22Rv1 (cell line): ENCODE measurements around the gene ZNF385C.

Experiments used
- ZFX ChIP-seq: fragments of 450-650 bp; IDR thresholded peaks from 2 replicates; pipeline ENCODE4 v1.6.1; 2017; ENCODE audit warnings: antibody characterized with exemption, borderline replicate concordance
- TF ChIP-seq, protein P1 (sequence below): fragments of 450-650 bp; IDR thresholded peaks from 2 replicates; pipeline ENCODE4 v1.5.1; 2017; ENCODE audit warnings: mild to moderate bottlenecking

DNA sequence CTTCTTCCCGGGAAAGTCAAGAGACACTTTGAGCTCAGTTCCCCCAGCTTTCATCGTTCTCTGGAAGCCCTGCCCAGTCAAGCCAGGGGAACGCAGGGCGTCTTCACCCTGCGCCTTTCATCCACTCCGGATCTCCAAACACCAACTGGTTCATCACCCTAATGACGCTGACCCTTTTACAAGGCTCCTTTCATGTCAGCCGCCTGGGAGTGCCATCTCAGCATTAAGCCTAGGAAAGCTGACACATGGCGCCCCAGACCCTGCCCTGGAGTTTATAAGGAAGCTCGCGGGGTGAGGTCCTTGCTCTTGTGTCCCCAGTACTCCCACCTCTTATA is 80.4 kb downstream of the ZNF385C start:
- TF ChIP-seq, protein P1, sequence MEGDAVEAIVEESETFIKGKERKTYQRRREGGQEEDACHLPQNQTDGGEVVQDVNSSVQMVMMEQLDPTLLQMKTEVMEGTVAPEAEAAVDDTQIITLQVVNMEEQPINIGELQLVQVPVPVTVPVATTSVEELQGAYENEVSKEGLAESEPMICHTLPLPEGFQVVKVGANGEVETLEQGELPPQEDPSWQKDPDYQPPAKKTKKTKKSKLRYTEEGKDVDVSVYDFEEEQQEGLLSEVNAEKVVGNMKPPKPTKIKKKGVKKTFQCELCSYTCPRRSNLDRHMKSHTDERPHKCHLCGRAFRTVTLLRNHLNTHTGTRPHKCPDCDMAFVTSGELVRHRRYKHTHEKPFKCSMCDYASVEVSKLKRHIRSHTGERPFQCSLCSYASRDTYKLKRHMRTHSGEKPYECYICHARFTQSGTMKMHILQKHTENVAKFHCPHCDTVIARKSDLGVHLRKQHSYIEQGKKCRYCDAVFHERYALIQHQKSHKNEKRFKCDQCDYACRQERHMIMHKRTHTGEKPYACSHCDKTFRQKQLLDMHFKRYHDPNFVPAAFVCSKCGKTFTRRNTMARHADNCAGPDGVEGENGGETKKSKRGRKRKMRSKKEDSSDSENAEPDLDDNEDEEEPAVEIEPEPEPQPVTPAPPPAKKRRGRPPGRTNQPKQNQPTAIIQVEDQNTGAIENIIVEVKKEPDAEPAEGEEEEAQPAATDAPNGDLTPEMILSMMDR, result no peak
- no peak for TF ChIP-seq ZFX
